ENCODE measurements around the gene MPP2. TPM values are rescaled to one million over a fixed set of nuclear protein-coding genes. Genes with fewer than 3 reads are reported as not detected.

The MPP2 gene
- total and polyA plus RNA-seq, 9 of the 15 experiments (the other 6 are each of a cell fraction or from before 2014, with no cell fraction given), result 0.04 to 1.0 (median 0.24) TPM

- TF ChIP-seq, protein P1, sequence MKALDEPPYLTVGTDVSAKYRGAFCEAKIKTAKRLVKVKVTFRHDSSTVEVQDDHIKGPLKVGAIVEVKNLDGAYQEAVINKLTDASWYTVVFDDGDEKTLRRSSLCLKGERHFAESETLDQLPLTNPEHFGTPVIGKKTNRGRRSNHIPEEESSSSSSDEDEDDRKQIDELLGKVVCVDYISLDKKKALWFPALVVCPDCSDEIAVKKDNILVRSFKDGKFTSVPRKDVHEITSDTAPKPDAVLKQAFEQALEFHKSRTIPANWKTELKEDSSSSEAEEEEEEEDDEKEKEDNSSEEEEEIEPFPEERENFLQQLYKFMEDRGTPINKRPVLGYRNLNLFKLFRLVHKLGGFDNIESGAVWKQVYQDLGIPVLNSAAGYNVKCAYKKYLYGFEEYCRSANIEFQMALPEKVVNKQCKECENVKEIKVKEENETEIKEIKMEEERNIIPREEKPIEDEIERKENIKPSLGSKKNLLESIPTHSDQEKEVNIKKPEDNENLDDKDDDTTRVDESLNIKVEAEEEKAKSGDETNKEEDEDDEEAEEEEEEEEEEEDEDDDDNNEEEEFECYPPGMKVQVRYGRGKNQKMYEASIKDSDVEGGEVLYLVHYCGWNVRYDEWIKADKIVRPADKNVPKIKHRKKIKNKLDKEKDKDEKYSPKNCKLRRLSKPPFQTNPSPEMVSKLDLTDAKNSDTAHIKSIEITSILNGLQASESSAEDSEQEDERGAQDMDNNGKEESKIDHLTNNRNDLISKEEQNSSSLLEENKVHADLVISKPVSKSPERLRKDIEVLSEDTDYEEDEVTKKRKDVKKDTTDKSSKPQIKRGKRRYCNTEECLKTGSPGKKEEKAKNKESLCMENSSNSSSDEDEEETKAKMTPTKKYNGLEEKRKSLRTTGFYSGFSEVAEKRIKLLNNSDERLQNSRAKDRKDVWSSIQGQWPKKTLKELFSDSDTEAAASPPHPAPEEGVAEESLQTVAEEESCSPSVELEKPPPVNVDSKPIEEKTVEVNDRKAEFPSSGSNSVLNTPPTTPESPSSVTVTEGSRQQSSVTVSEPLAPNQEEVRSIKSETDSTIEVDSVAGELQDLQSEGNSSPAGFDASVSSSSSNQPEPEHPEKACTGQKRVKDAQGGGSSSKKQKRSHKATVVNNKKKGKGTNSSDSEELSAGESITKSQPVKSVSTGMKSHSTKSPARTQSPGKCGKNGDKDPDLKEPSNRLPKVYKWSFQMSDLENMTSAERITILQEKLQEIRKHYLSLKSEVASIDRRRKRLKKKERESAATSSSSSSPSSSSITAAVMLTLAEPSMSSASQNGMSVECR (CRISPR knock-in tag; IDR thresholded peaks at IDR 0.05), result no peak
- TF ChIP-seq, protein P2, sequence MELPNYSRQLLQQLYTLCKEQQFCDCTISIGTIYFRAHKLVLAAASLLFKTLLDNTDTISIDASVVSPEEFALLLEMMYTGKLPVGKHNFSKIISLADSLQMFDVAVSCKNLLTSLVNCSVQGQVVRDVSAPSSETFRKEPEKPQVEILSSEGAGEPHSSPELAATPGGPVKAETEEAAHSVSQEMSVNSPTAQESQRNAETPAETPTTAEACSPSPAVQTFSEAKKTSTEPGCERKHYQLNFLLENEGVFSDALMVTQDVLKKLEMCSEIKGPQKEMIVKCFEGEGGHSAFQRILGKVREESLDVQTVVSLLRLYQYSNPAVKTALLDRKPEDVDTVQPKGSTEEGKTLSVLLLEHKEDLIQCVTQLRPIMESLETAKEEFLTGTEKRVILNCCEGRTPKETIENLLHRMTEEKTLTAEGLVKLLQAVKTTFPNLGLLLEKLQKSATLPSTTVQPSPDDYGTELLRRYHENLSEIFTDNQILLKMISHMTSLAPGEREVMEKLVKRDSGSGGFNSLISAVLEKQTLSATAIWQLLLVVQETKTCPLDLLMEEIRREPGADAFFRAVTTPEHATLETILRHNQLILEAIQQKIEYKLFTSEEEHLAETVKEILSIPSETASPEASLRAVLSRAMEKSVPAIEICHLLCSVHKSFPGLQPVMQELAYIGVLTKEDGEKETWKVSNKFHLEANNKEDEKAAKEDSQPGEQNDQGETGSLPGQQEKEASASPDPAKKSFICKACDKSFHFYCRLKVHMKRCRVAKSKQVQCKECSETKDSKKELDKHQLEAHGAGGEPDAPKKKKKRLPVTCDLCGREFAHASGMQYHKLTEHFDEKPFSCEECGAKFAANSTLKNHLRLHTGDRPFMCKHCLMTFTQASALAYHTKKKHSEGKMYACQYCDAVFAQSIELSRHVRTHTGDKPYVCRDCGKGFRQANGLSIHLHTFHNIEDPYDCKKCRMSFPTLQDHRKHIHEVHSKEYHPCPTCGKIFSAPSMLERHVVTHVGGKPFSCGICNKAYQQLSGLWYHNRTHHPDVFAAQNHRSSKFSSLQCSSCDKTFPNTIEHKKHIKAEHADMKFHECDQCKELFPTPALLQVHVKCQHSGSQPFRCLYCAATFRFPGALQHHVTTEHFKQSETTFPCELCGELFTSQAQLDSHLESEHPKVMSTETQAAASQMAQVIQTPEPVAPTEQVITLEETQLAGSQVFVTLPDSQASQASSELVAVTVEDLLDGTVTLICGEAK (IDR thresholded peaks at IDR 0.05), result no peak
- TF ChIP-seq, protein P2 (CRISPR knock-in tag; IDR thresholded peaks at IDR 0.05), result no peak
- TF ChIP-seq NEUROD1 (IDR thresholded peaks at IDR 0.05; ENCODE audit: borderline replicate concordance, low read depth, low read length, partially characterized antibody) (no peak), TRIM28 (IDR thresholded peaks at IDR 0.05) (no peak), ZNF280B (CRISPR knock-in tag; IDR thresholded peaks at IDR 0.05) (no peak), RFX1 (IDR thresholded peaks at IDR 0.05) (no peak), ZNF121 (CRISPR knock-in tag; conservative IDR thresholded peaks at IDR 0.05) (peak; percentile 41; the same call in 1 of the 2 replicates), PTTG1 (tag; IDR thresholded peaks at IDR 0.05; ENCODE audit: low read depth) (no peak), CBX3 (IDR thresholded peaks at IDR 0.05; ENCODE audit: borderline replicate concordance in 1 of 2, low read length in 2 of 2) (no peak), ZNF766 (CRISPR knock-in tag; conservative IDR thresholded peaks at IDR 0.05) (no peak), ZNF124 (CRISPR knock-in tag; IDR thresholded peaks at IDR 0.05) (no peak), TCF7L2 (IDR thresholded peaks at IDR 0.05; ENCODE audit: low read depth, low read length) (no peak)
Measured at GRCh38 chr17:43907998-43908721, 824 bp upstream of the MPP2 start (continued).

Measured in K562 (cell line).